Activated CD8-positive, alpha-beta memory T cell treated with anti-CD3 and anti-CD28 coated beads, Interleukin-2, amount 50 U/mL, for 24 hours (primary cell): ENCODE data around the gene MAPK4.

Experiments
- DNase-seq: peaks from one replicate; pipeline ENCODE4 v3.0.0-alpha.2; 2020; ENCODE audit errors: extremely low read depth

The MAPK4 gene

DNA sequence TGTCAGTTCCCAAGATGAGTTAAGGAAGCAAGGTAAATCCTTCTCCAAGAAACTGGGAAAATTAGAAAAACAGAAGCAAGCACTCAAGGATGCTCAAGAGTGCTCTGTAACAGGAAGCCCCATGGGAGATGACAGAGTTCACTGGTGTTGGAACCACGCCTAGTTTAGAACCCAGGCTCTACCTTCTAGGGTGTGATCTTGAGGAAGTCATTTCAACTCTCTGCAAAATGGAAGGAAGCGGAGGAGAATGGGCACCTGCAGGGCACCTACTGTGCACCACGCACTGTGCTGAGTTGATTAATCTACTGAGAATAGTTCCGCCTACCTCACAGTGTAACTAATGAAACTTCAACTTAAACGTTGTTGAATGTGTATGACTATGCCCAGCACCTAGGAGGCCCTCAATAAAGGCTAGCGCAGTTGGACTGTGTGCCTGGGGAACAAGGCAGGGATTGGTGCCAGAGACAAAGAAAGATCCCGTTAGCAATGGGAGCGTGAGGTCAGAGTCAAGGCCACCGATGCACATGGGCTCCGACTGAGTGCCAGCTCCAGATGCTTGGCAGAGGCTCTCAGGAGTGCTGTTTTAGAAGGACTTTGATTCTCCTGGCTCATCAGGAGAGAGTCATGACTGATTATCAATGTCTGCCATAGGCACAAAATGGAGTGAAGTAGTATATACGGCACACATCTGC lies 93.7 kb downstream of the MAPK4 start:
- DNase-seq = no peak

GRCh38 chr18:50654211-50654610 lies 94.3 kb downstream of the MAPK4 start:
- DNase-seq = no peak

DNA sequence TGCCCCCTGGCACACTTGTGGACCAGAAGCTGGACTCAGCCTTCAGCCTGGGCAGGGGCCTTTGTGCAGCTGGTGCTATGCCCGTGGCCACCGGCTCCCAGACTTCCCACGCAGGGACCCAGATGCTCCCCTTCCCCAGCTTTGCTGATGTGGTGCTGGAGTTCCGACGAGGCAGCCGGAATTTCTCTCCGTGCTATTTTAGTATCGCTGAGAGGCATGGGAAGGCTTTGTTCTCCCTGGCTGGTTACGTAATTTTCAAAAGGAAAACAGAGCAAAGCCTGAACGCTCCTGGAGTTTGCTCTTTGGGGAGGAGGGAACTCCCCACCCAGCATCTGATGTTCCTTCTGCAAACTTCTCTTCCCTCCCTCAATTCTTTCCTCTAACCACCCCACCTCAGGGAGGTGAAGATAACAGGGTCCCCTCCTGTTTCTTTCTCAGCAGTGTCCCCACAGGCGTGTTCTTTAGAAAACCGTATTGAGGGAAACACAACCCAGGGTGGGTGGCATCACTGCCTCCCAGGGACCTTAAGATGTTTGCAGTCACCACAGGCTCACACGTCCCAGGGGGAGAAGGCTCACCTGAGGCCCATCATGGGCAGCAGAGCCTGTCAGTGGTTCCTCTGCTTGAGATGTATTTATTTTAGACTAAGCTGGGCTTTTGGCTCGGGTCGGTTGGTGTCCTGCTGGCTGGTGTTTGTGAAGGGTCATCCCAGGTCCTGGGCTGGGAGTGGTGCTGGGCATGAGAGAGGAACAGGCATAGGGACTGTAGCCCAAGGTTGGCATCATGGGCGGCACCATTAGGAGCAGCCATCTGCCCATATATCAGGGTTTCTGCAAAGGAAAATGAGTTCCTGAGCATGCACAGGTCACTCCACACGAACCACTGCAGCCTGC lies 95.0 kb downstream of the MAPK4 start:
- no peak for DNase-seq

GRCh38 chr18:50656396-50656795 lies 96.5 kb downstream of the MAPK4 start:
- no peak for DNase-seq

DNA sequence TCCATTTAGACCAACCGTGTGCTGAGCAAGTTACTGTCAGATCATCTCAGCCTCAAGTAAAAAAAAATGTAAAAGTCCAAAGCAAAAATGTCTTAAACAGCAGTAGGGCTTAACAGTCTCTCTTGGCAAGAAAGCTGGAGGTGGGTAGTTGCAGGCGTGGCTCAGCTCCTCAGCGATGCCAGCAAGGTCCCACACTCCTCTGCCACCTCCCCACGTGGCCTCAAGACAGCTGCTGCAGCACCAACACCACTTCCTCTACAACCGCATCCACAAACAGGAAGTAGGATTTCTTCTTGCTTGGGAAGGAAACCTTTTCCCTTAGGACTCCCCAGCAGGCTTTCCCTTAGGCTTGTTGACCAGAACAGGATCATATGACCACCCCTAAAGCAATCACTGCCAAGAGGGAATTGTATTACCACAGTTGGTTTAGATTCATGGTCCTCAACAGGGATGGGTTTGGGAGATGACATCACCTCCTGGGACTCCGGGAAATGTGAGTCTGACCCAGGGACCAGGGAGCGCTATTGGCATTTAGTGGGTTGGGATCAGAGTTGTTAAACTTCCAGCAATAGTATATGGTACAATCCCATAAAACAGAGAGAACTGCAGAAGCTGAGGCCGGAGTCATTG lies 97.1 kb downstream of the MAPK4 start:
- no peak for DNase-seq

- no peak for DNase-seq
Measured at GRCh38 chr18:50658601-50659000, 98.7 kb downstream of the MAPK4 start.

- no peak for DNase-seq
Measured at GRCh38 chr18:50659091-50660003, 99.5 kb downstream of the MAPK4 start.

DNA sequence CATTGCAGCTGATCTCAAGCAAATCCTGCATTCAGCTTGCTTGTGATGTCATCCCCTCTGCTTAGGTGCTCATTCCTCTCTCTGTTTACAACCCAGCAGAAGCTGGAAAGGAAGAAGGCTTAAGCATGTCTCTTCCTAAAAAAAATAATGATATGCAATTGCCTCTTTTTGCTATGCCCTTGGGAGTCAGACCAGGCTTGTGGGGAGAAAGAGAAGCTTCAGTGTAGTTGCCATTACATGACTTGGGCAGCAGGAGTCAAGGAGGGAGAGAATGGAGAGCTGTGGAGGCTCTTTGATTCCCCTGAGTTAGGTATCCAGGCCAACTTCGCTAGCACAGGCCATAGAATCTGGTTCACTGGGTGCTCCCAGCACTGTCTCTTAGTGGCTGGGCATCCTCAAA lies 101.1 kb downstream of the MAPK4 start:
- no peak for DNase-seq

DNA sequence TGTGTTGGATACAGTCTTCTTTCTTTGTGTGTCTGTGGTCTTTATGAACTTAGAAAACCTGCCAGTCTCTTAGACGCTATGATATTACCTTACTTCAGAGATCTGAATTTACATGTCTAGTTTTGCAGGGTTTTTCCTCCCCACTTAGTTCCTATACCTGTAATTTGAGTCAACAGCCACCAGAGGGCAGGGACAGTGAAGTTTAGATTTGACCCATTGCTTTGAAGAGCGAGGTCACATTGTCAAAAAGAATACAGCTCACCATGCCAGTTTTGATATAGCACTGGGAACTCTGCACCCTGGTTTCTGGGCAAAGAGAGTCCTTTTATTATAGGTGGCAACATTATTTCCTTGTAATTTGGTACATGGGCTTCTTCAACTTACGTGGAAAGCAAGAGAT lies 102.3 kb downstream of the MAPK4 start:
- no peak for DNase-seq

DNA sequence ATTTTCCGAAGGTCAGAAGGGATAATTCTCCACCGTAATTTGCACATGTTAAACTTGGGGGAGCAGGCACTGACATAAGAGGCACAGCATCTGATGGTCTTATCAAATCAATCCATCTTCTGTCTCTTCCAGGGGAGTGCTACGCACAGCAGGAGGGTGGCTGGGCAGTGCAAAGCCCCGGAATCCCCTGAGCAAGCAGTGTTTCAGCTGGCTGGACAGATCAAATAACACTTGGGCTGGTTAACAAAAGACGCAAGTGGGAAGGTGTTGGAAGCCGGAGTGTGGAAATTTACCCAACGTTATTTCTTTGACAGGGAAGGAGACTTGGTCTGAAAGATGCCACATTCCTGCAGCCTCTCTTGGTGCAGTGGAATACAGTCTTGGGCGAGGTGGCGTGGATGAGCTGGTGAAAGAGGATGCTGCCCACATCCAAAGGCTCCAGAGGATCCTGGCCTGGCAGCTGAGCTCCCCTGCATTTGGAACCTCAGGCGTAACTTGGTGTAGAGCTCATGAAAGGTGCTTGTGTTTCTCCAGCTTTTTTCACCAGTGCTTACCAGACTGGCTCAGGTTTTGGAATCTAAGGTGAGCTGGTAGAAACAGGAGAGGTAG lies 103.0 kb downstream of the MAPK4 start:
- no peak for DNase-seq

DNA sequence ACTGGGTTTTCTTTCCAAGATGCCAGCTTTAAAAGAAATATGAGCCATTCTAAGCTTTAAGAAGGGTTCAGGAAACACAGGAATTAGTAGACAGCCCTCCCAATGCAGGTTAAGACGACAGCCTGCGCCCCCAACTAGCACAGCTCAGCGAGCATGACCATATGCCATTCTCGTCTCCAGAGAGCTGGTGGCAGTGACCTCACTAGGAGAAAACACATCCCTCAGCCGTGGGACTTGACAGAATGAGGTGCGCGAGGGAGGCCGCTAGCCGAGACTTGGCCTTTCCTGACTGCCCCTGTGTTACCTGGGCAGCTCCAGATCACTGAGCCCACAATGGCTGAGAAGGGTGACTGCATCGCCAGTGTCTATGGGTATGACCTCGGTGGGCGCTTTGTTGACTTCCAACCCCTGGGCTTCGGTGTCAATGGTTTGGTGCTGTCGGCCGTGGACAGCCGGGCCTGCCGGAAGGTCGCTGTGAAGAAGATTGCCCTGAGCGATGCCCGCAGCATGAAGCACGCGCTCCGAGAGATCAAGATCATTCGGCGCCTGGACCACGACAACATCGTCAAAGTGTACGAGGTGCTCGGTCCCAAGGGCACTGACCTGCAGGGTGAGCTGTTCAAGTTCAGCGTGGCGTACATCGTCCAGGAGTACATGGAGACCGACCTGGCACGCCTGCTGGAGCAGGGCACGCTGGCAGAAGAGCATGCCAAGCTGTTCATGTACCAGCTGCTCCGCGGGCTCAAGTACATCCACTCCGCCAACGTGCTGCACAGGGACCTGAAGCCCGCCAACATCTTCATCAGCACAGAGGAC lies 103.9 kb downstream of the MAPK4 start:
- no peak for DNase-seq

DNA sequence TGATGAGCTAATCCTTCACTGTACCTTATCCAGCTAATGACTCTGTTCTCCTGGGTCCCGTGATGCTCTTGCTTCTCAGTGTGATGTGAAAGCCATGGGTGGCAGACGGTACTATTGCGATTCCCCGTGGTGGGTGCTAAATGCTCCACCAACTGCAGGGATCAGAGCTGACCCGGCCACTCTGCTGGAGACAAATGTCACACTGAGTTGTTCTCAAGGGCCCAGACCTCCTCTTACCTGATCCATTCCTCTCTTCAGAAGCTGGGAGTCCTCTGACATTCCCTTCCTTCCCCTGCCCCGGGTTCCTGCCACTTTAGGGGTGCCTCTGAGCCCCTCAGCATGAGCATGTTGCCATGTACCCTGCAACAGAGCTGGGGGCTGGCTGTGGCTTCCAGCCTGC lies 105.1 kb downstream of the MAPK4 start:
- no peak for DNase-seq

- no peak for DNase-seq
Measured at GRCh38 chr18:50665519-50665918, 105.6 kb downstream of the MAPK4 start.

- no peak for DNase-seq
Measured at GRCh38 chr18:50666536-50666935, 106.6 kb downstream of the MAPK4 start.

- DNase-seq = no peak
Measured at GRCh38 chr18:50671376-50671775, 111.5 kb downstream of the MAPK4 start.

DNA sequence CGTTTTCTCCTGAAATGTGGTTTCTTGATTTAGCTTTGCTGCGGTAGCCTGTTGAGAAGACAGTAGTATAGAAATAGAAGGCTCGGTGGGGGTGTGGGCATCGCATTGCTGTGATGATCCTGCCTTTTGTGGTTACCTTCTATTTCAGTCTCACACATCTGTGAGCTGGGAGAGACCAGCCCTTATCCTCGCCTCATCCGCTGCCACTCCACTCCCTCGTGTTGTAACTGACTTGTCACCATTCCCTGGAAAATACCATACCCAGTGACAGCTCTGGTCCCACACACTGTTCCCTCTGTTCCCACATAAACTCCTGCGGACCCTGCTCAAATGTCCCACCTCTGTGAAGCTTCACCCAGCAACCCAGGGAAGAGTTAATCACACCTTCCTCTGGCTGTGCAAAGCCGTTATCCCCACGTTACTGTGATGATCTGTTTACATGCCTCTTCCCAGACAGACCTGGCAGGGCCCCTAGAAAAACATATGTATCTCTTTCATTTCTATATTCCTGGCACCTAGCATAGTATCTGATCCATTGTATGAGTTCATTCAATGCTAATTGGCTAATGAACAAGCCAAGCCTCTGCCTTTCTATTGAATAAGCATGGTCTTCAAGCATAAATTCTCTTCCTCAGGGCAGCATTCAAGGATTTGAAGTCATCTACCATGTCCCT lies 114.6 kb downstream of the MAPK4 start:
- DNase-seq = no peak

DNA sequence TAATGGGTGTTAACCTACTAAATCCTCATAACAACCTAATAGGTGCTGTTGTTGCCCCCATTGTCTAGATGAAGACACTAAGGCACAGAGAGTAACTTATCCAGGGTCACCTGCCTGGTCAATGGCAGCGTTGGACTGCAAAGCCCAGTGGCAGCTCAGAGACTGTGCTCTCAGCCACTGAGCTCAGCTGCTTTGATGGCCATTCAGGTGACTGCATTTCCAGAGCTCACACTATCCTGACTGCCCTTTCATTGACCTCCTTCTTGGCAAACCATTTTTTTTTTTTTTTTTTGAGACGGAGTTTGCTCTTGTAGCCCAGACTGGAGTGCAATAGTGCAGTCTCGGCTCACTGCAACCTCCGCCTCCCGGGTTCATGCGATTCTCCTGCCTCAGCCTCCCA lies 115.2 kb downstream of the MAPK4 start:
- DNase-seq = no peak

- DNase-seq = no peak
Measured at GRCh38 chr18:50678651-50679050, 118.8 kb downstream of the MAPK4 start.

DNA sequence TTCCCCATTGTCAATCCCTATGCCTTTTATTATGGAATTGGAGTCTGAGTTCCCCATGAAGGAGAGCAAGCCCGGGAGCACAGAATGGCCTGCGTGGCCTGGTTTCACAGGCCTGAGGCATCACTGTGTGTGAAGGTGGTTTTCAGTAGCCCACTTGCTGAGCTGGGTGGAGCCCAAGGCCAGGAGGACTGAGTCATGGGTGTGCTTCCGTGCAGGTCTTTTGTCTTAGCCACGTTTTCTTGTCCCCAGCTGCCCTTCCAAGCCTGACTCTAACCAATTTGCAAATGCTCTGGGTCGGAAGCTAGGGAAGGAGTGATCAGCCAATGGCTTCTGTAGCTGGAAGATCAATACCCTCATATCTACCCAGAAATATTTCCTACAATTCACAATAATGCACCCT lies 119.2 kb downstream of the MAPK4 start:
- DNase-seq = no peak

DNA sequence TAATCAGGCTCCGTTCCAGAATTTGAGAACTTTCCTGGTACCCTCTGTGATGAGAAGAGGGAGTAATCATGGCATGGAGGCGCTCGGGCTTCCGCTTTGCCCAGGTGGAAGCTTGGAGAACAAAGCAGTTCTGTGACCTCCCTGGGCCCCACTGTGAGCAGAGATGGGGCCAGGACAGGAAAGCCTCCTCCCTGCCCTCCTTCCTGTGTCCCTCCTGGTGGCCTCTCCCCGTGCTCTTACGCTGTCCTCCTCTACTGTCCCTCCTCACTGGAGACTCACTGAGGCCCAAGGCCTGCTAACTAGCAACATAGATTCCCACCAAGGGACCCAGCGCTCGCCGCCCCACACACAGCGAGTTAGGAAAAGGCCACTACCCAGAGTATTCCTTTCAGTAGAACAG lies 119.8 kb downstream of the MAPK4 start:
- DNase-seq = no peak
